CD8-positive, alpha-beta memory T cell (primary cell): ENCODE results near the gene ILDR1. TPM values are rescaled to one million over a fixed set of nuclear protein-coding genes. Genes with fewer than 3 reads are reported as not detected.

Experiments used
- CTCF ChIA-PET: fragments of 350-600 bp; sonication (Branson Sonifier 250); formaldehyde crosslinking; loops from one replicate; lab custom pipeline; 2021; ENCODE audit warnings: antibody characterized with exemption; lab: Charles Lee
- POLR2A ChIA-PET: fragments of 350-600 bp; sonication (Branson Sonifier 250); formaldehyde crosslinking; loops from one replicate; lab custom pipeline; 2021; ENCODE audit warnings: antibody characterized with exemption; lab: Charles Lee
- DNase-seq, 5 donors: peaks; one replicate each; pipeline versions ENCODE4 v3.0.0 to v3.0.0-alpha.2; 2020 to 2022; ENCODE audit warnings: mixed read lengths in 1 of 5
- H3K27ac ChIP-seq: one replicate; pipeline ENCODE4 v1.7.0; 2013; ENCODE audit warnings: low read depth, mild to moderate bottlenecking, low read length, moderate library complexity
- H3K27me3 ChIP-seq: 2 replicates; pipeline ENCODE4 v1.7.0; 2013; ENCODE audit warnings: low read length, mild to moderate bottlenecking; ENCODE audit not compliant: insufficient read depth, poor library complexity, severe bottlenecking
- H3K36me3 ChIP-seq: 2 replicates; pipeline ENCODE4 v1.7.0; 2013; ENCODE audit warnings: mild to moderate bottlenecking, low read length, moderate library complexity; ENCODE audit not compliant: insufficient read depth
- H3K4me1 ChIP-seq: 2 replicates; pipeline ENCODE4 v1.7.0; 2013; ENCODE audit warnings: mild to moderate bottlenecking, low read length, moderate library complexity; ENCODE audit not compliant: insufficient read depth
- H3K4me3 ChIP-seq: 2 replicates; pipeline ENCODE4 v1.7.0; 2013; ENCODE audit warnings: mild to moderate bottlenecking, low read length
- H3K9me3 ChIP-seq: 2 replicates; pipeline ENCODE4 v1.7.0; 2013; ENCODE audit warnings: mild to moderate bottlenecking, low read length
- H3K27ac Mint-ChIP-seq, 8 donors: one replicate each; pipeline ENCODE4 v1.8.0; 2020 to 2021; ENCODE audit warnings: mixed read lengths in 8 of 8, mild to moderate bottlenecking in 6 of 8, inconsistent platforms in 3 of 8, moderate library complexity in 3 of 8
- H3K27me3 Mint-ChIP-seq, 2 donors: one replicate each; pipeline ENCODE4 v1.8.0; 2020 to 2021; ENCODE audit warnings: mixed read lengths in 2 of 2, mild to moderate bottlenecking in 1 of 2, moderate library complexity in 1 of 2
- H3K36me3 Mint-ChIP-seq, 3 donors: one replicate each; pipeline ENCODE4 v1.8.0; 2020 to 2021; ENCODE audit warnings: mixed read lengths in 3 of 3, inconsistent platforms in 1 of 3, mild to moderate bottlenecking in 1 of 3
- H3K4me1 Mint-ChIP-seq, 3 donors: one replicate each; pipeline ENCODE4 v1.8.0; 2020 to 2021; ENCODE audit warnings: mixed read lengths in 3 of 3, inconsistent platforms in 1 of 3, mild to moderate bottlenecking in 1 of 3
- H3K4me3 Mint-ChIP-seq, 7 donors: one replicate each; pipeline ENCODE4 v1.8.0; 2020 to 2021; ENCODE audit warnings: mixed read lengths in 7 of 7, mild to moderate bottlenecking in 6 of 7, moderate library complexity in 4 of 7, inconsistent platforms in 2 of 7
- H3K9me3 Mint-ChIP-seq, 5 donors: one replicate each; pipeline ENCODE4 v1.8.0; 2020 to 2022; ENCODE audit warnings: mixed read lengths in 5 of 5, mild to moderate bottlenecking in 3 of 5, moderate library complexity in 2 of 5, inconsistent platforms in 1 of 5
- polyA plus RNA-seq: library from polyadenylated mRNA; unstranded; fragments of 300-500 nt; fragmentation: Illumina TruSeq; gene quantifications from one replicate; pipeline ENCODE4 v1.2.3, GENCODE V29; 2021
- total RNA-seq, 2 experiments: library from RNA; stranded (reverse); gene quantifications; one replicate each; pipeline ENCODE4 v1.2.3, GENCODE V29; 2021

ILDR1 gene
- total and polyA plus RNA-seq, 3 experiments from 2014 or later: not detected

DNA sequence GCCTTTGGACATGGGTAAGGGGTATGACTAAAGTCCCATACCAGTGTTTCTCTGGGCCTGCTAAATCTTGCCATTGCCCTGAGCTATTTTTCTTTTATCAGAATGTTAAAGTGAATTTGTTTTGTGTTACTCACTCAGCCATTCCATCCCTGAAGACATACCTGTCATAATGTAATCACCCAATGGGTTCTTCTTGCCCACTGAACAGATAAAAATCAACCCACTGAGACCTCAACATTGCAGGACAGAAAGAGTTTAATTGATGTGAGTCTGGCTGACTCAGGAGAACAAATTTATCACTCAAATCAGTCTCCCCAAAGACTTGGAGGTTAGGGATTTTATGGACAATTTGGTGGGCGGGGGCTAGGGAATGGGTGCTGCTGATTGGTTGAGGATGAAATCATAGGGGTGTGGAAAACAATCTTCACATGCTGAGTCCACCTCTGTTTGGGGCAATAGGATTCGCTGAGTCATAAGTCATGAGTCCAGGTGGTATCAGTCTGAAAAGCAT is 47.4 kb downstream of the ILDR1 start:
- POLR2A ChIA-PET: no interaction called here
- Mint-ChIP-seq H3K4me1 (no peaks in the 10 kb centered on the region), H3K27me3 (peaks cover 0 to 3% of the 10 kb centered on the region in 2 donors), H3K27ac (no peak overlapping the region), H3K4me3 (no peak overlapping the region), H3K9me3 (peaks cover 0 to 10% (median 9%) of the 10 kb centered on the region in 5 donors), H3K36me3 (peaks cover 0 to 4% (median 0%) of the 10 kb centered on the region in 3 donors)
- DNase-seq: no peak
- H3K27ac ChIP-seq: no peak overlapping the region
- no peak overlapping the region for H3K4me3 ChIP-seq
- no peaks in the 10 kb centered on the region for H3K27me3 ChIP-seq
- H3K36me3 ChIP-seq: no peaks in the 10 kb centered on the region
- H3K9me3 ChIP-seq: no peaks in the 10 kb centered on the region
- H3K4me1 ChIP-seq: no peaks in the 10 kb centered on the region
- CTCF ChIA-PET: no interaction called here

DNA sequence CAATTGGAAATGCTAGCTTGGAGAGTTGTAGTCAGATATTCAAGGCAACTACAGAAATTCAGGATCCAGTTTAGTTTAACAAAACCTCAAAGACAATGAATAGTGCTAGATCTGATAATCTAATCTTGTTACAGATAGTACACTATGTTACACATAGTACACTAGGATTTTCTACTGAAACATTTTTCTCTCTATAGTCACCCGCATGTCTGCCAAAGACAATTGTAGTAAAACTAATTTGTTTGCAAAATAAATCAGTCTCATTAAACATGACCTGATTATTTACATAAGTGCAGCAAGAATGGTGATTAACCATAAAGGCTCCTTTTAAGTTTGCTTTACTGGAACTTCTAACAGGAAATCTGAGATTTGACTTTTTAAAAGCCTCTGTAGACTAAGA is 52.0 kb downstream of the ILDR1 start:
- H3K27ac Mint-ChIP-seq: no peak overlapping the region
- H3K27me3 Mint-ChIP-seq: peaks cover 3 to 4% of the 10 kb centered on the region in 2 donors
- no peak overlapping the region for H3K4me3 ChIP-seq
- no peak for DNase-seq
- H3K9me3 Mint-ChIP-seq: peaks cover 0 to 3% (median 0%) of the 10 kb centered on the region in 5 donors
- H3K4me1 Mint-ChIP-seq: no peaks in the 10 kb centered on the region
- H3K27ac ChIP-seq: no peak overlapping the region
- H3K36me3 ChIP-seq: no peaks in the 10 kb centered on the region
- ChIA-PET POLR2A (no interaction called here), CTCF (no interaction called here)
- no peaks in the 10 kb centered on the region for H3K4me1 ChIP-seq
- H3K27me3 ChIP-seq: no peaks in the 10 kb centered on the region
- H3K36me3 Mint-ChIP-seq: peaks cover 0 to 4% (median 0%) of the 10 kb centered on the region in 3 donors
- H3K4me3 Mint-ChIP-seq: no peak overlapping the region
- H3K9me3 ChIP-seq: no peaks in the 10 kb centered on the region

- no peak overlapping the region for H3K4me3 ChIP-seq
- no peak for DNase-seq
- CTCF ChIA-PET: no interaction called here
- no peak overlapping the region for H3K27ac ChIP-seq
- no peaks in the 10 kb centered on the region for H3K36me3 Mint-ChIP-seq
- H3K36me3 ChIP-seq: no peaks in the 10 kb centered on the region
- no peak overlapping the region for H3K4me3 Mint-ChIP-seq
- H3K9me3 ChIP-seq: no peaks in the 10 kb centered on the region
- H3K4me1 ChIP-seq: no peaks in the 10 kb centered on the region
- no peaks in the 10 kb centered on the region for H3K4me1 Mint-ChIP-seq
- peaks cover 3 to 4% of the 10 kb centered on the region in 2 donors for H3K27me3 Mint-ChIP-seq
- H3K27ac Mint-ChIP-seq: no peak overlapping the region
- POLR2A ChIA-PET: no interaction called here
- H3K27me3 ChIP-seq: no peaks in the 10 kb centered on the region
- H3K9me3 Mint-ChIP-seq: no peaks in the 10 kb centered on the region
Observed at GRCh38 chr3:121969631-121970030, 52.4 kb downstream of the ILDR1 start.

- Histone ChIP-seq H3K9me3 (no peaks in the 10 kb centered on the region), H3K36me3 (no peaks in the 10 kb centered on the region), H3K4me1 (no peaks in the 10 kb centered on the region), H3K27ac (no peak overlapping the region), H3K4me3 (no peak overlapping the region), H3K27me3 (no peaks in the 10 kb centered on the region)
- DNase-seq: no peak
- Mint-ChIP-seq H3K27ac (no peak overlapping the region), H3K4me3 (no peak overlapping the region), H3K4me1 (no peaks in the 10 kb centered on the region), H3K36me3 (peaks cover 0 to 2% (median 0%) of the 10 kb centered on the region in 3 donors), H3K9me3 (peaks cover 0 to 4% (median 0%) of the 10 kb centered on the region in 5 donors), H3K27me3 (peaks cover 3 to 6% of the 10 kb centered on the region in 2 donors)
- CTCF ChIA-PET: no interaction called here
- POLR2A ChIA-PET: no interaction called here
Observed at GRCh38 chr3:121963608-121964007, 58.4 kb downstream of the ILDR1 start.

GRCh38 chr3:121962443-121962842 is 59.6 kb downstream of the ILDR1 start:
- no peaks in the 10 kb centered on the region for H3K27me3 ChIP-seq
- H3K9me3 Mint-ChIP-seq: peaks cover 0 to 4% (median 0%) of the 10 kb centered on the region in 5 donors
- no peaks in the 10 kb centered on the region for H3K36me3 ChIP-seq
- peaks cover 0 to 7% (median 2%) of the 10 kb centered on the region in 3 donors for H3K36me3 Mint-ChIP-seq
- no peaks in the 10 kb centered on the region for H3K4me1 Mint-ChIP-seq
- H3K4me1 ChIP-seq: no peaks in the 10 kb centered on the region
- peaks cover 0 to 6% of the 10 kb centered on the region in 2 donors for H3K27me3 Mint-ChIP-seq
- no peak overlapping the region for H3K4me3 Mint-ChIP-seq
- no peak overlapping the region for H3K4me3 ChIP-seq
- POLR2A ChIA-PET: no interaction called here
- DNase-seq: no peak
- no peak overlapping the region for H3K27ac Mint-ChIP-seq
- CTCF ChIA-PET: no interaction called here
- no peaks in the 10 kb centered on the region for H3K9me3 ChIP-seq
- no peak overlapping the region for H3K27ac ChIP-seq

DNA sequence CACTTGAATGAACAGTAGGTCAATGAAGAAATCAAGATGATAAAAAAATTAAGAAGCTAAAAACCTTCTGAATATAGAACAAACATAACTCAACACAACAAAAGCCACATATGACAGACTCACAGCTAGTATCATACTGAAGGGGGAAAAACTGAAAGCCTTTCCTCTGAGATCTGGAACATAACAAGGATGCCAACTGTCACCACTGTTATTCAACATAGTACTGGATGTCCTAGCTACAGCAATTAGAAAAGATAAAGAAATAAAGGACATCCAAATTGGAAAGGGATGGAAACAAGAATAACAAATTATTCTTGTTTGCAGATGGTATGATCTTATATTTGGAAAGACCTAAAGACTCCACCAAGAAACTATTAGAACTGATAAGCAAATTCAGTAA is 60.8 kb downstream of the ILDR1 start:
- no peak overlapping the region for H3K27ac ChIP-seq
- H3K27me3 ChIP-seq: no peaks in the 10 kb centered on the region
- H3K36me3 ChIP-seq: no peaks in the 10 kb centered on the region
- H3K4me3 ChIP-seq: no peak overlapping the region
- H3K9me3 ChIP-seq: no peaks in the 10 kb centered on the region
- peaks cover 0 to 13% (median 2%) of the 10 kb centered on the region in 3 donors for H3K36me3 Mint-ChIP-seq
- ChIA-PET CTCF (no interaction called here), POLR2A (no interaction called here)
- peaks cover 0 to 4% (median 0%) of the 10 kb centered on the region in 5 donors for H3K9me3 Mint-ChIP-seq
- DNase-seq: no peak
- no peak overlapping the region for H3K27ac Mint-ChIP-seq
- H3K4me1 Mint-ChIP-seq: no peaks in the 10 kb centered on the region
- H3K4me1 ChIP-seq: no peaks in the 10 kb centered on the region
- H3K27me3 Mint-ChIP-seq: peaks cover 0 to 5% of the 10 kb centered on the region in 2 donors
- no peak overlapping the region for H3K4me3 Mint-ChIP-seq

DNA sequence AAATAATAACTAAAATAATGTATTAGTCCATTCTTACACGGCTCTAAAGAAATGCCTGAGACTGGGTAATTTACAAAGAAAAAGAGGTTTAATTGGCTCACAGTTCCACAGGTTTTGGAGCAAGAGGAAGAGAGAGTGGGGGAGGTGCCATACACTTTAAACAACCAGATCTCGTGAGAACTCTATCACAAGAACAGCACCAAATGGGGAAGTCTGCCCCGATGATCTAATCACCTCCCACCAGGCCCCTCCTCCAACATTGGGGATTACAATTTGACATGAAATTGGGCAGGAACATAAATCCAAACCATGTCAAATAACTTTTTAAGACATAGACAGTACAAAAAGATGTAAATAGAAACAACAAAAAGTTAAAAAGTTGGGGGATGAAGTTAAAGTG is 63.2 kb downstream of the ILDR1 start:
- Histone ChIP-seq H3K4me1 (no peaks in the 10 kb centered on the region), H3K36me3 (no peaks in the 10 kb centered on the region), H3K9me3 (no peaks in the 10 kb centered on the region), H3K27ac (no peak overlapping the region), H3K4me3 (no peak overlapping the region), H3K27me3 (no peaks in the 10 kb centered on the region)
- CTCF ChIA-PET: no interaction called here
- no peaks in the 10 kb centered on the region for H3K4me1 Mint-ChIP-seq
- no peak for DNase-seq
- POLR2A ChIA-PET: no interaction called here
- no peak overlapping the region for H3K27ac Mint-ChIP-seq
- H3K9me3 Mint-ChIP-seq: peaks cover 0 to 5% (median 2%) of the 10 kb centered on the region in 5 donors
- H3K4me3 Mint-ChIP-seq: no peak overlapping the region
- H3K27me3 Mint-ChIP-seq: peaks cover 0 to 1% of the 10 kb centered on the region in 2 donors
- H3K36me3 Mint-ChIP-seq: peaks cover 0 to 18% (median 2%) of the 10 kb centered on the region in 3 donors

- DNase-seq: no peak
- Histone ChIP-seq H3K27ac (no peak overlapping the region), H3K4me3 (no peak overlapping the region), H3K9me3 (no peaks in the 10 kb centered on the region), H3K4me1 (no peaks in the 10 kb centered on the region), H3K36me3 (no peaks in the 10 kb centered on the region), H3K27me3 (no peaks in the 10 kb centered on the region)
- H3K4me3 Mint-ChIP-seq: no peak overlapping the region
- H3K27ac Mint-ChIP-seq: no peak overlapping the region
- ChIA-PET POLR2A (no interaction called here), CTCF (no interaction called here)
- peaks cover 0 to 19% (median 2%) of the 10 kb centered on the region in 3 donors for H3K36me3 Mint-ChIP-seq
- no peaks in the 10 kb centered on the region for H3K4me1 Mint-ChIP-seq
- H3K27me3 Mint-ChIP-seq: no peaks in the 10 kb centered on the region
- H3K9me3 Mint-ChIP-seq: peaks cover 0 to 5% (median 2%) of the 10 kb centered on the region in 5 donors
Observed at GRCh38 chr3:121957674-121958415, 64.2 kb downstream of the ILDR1 start.
